HEK293 (cell line): ENCODE measurements around the gene FILIP1L.

ENCODE experiments used
- CTCF ChIP-seq: fragments of 450-650 bp; formaldehyde crosslinking; IDR thresholded peaks from 2 replicates; pipeline ENCODE4 v1.5.1; 2016; ENCODE audit warnings: missing biosample characterization, missing genetic modification characterization
- GLIS1 ChIP-seq: fragments of 450-650 bp; formaldehyde crosslinking; IDR thresholded peaks from 2 replicates; pipeline ENCODE4 v1.5.1; 2016; ENCODE audit warnings: missing biosample characterization, missing genetic modification characterization
- YY1 ChIP-seq: fragments of 450-650 bp; formaldehyde crosslinking; IDR thresholded peaks from 2 replicates; pipeline ENCODE4 v1.5.1; 2018; ENCODE audit warnings: missing biosample characterization, missing genetic modification characterization
- ZFP37 ChIP-seq: fragments of 450-650 bp; formaldehyde crosslinking; IDR thresholded peaks from 2 replicates; pipeline ENCODE4 v1.5.1; 2016; ENCODE audit warnings: missing biosample characterization, missing genetic modification characterization
- ZNF510 ChIP-seq: fragments of 450-650 bp; formaldehyde crosslinking; IDR thresholded peaks from 2 replicates; pipeline ENCODE4 v1.5.1; 2018; ENCODE audit warnings: mild to moderate bottlenecking, missing genetic modification characterization, missing biosample characterization; ENCODE audit not compliant: insufficient replicate concordance
- ZSCAN18 ChIP-seq: fragments of 450-650 bp; formaldehyde crosslinking; IDR thresholded peaks from 2 replicates; pipeline ENCODE4 v1.5.1; 2016; ENCODE audit warnings: missing biosample characterization, missing genetic modification characterization
- ZSCAN30 ChIP-seq: fragments of 450-650 bp; IDR thresholded peaks from 2 replicates; pipeline ENCODE4 v1.5.1; 2018; ENCODE audit warnings: missing biosample characterization, mild to moderate bottlenecking, missing genetic modification characterization, moderate library complexity
- TF ChIP-seq, protein P1 (sequence below): fragments of 450-650 bp; formaldehyde crosslinking; IDR thresholded peaks from 2 replicates; pipeline ENCODE4 v1.5.1; 2016; ENCODE audit warnings: missing biosample characterization, missing genetic modification characterization

- TF ChIP-seq ZSCAN30 (tag by site-specific recombination): no peak
- TF ChIP-seq ZSCAN18 (tag by site-specific recombination): no peak
- TF ChIP-seq, protein P1, sequence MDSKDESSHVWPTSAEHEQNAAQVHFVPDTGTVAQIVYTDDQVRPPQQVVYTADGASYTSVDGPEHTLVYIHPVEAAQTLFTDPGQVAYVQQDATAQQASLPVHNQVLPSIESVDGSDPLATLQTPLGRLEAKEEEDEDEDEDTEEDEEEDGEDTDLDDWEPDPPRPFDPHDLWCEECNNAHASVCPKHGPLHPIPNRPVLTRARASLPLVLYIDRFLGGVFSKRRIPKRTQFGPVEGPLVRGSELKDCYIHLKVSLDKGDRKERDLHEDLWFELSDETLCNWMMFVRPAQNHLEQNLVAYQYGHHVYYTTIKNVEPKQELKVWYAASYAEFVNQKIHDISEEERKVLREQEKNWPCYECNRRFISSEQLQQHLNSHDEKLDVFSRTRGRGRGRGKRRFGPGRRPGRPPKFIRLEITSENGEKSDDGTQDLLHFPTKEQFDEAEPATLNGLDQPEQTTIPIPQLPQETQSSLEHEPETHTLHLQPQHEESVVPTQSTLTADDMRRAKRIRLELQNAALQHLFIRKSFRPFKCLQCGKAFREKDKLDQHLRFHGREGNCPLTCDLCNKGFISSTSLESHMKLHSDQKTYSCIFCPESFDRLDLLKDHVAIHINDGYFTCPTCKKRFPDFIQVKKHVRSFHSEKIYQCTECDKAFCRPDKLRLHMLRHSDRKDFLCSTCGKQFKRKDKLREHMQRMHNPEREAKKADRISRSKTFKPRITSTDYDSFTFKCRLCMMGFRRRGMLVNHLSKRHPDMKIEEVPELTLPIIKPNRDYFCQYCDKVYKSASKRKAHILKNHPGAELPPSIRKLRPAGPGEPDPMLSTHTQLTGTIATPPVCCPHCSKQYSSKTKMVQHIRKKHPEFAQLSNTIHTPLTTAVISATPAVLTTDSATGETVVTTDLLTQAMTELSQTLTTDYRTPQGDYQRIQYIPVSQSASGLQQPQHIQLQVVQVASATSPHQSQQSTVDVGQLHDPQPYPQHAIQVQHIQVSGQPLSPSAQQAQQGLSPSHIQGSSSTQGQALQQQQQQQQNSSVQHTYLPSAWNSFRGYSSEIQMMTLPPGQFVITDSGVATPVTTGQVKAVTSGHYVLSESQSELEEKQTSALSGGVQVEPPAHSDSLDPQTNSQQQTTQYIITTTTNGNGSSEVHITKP (tag by site-specific recombination): no peak
- TF ChIP-seq GLIS1: no peak
- no peak for TF ChIP-seq YY1 (tag by site-specific recombination)
- TF ChIP-seq ZFP37 (tag by site-specific recombination): no peak
- no peak for TF ChIP-seq CTCF (tag by site-specific recombination)
- no peak for TF ChIP-seq ZNF510 (tag by site-specific recombination)
Observed at GRCh38 chr3:99941211-99941610, 173.1 kb downstream of the FILIP1L start.
